GM21737 (cell line): ENCODE data around the gene TMEM229B.

ENCODE experiments used
- ATAC-seq: cut with Tn5 transposase; IDR thresholded peaks from one replicate; pipeline ENCODE4 v1.9.1; 2021; ENCODE audit warnings: mild to moderate bottlenecking, moderate library complexity; ENCODE audit not compliant: unreplicated experiment

The TMEM229B gene

GRCh38 chr14:67515386-67516079, 27.0 kb upstream of the TMEM229B start:
- ATAC-seq: no peak

- no peak for ATAC-seq
Measured at GRCh38 chr14:67514650-67515385, 26.3 kb upstream of the TMEM229B start.

- no peak for ATAC-seq
Measured at GRCh38 chr14:67514203-67514607, 25.7 kb upstream of the TMEM229B start.

GRCh38 chr14:67513631-67514108, 25.1 kb upstream of the TMEM229B start:
- ATAC-seq: no peak

- ATAC-seq: no peak
Measured at GRCh38 chr14:67512463-67513310, 24.2 kb upstream of the TMEM229B start.

- no peak for ATAC-seq
Measured at GRCh38 chr14:67510836-67511235, 22.3 kb upstream of the TMEM229B start.

GRCh38 chr14:67510121-67510520, 21.6 kb upstream of the TMEM229B start:
- no peak for ATAC-seq

GRCh38 chr14:67508956-67509355, 20.4 kb upstream of the TMEM229B start:
- ATAC-seq: no peak

- ATAC-seq: no peak
Measured at GRCh38 chr14:67505254-67505653, 16.7 kb upstream of the TMEM229B start.

- ATAC-seq: no peak
Measured at GRCh38 chr14:67503331-67503730, 14.8 kb upstream of the TMEM229B start.

- no peak for ATAC-seq
Measured at GRCh38 chr14:67502867-67503266, 14.3 kb upstream of the TMEM229B start.

- ATAC-seq: no peak
Measured at GRCh38 chr14:67501670-67502069, 13.1 kb upstream of the TMEM229B start.

GRCh38 chr14:67500981-67501380, 12.5 kb upstream of the TMEM229B start:
- no peak for ATAC-seq

GRCh38 chr14:67497716-67498115, 9.2 kb upstream of the TMEM229B start:
- no peak for ATAC-seq

- ATAC-seq: no peak
Measured at GRCh38 chr14:67497216-67497615, 8.7 kb upstream of the TMEM229B start.

GRCh38 chr14:67495827-67496226, 7.3 kb upstream of the TMEM229B start:
- no peak for ATAC-seq

GRCh38 chr14:67493092-67493717, 4.7 kb upstream of the TMEM229B start:
- no peak for ATAC-seq

GRCh38 chr14:67492538-67492937, 4.0 kb upstream of the TMEM229B start:
- ATAC-seq: no peak

GRCh38 chr14:67491741-67492507, 3.4 kb upstream of the TMEM229B start:
- no peak for ATAC-seq

GRCh38 chr14:67491285-67491684, 2.8 kb upstream of the TMEM229B start:
- no peak for ATAC-seq
